Measurements from ENCODE around the gene SPOCK1. TPM values are rescaled to one million over a fixed set of nuclear protein-coding genes. Genes with fewer than 3 reads are reported as not detected.

SPOCK1 gene
- polyA plus RNA-seq, 2 of the 4 experiments (the other 2 are of a cell fraction): 28.9 to 40.8 TPM

- Histone ChIP-seq H3K4me1 (peaks cover 36% of the 10 kb centered on the region), H3K27ac (no peak overlapping the region), H3K4me2 (no peak overlapping the region), H3K9me3 (no peaks in the 10 kb centered on the region), H3K4me3 (no peak overlapping the region)
- DNase-seq (ENCODE audit: low read depth in 1 of 2, low spot score in 1 of 2) (no peak), ATAC-seq (no peak), FAIRE-seq (no peak)
- ChIA-PET CTCF (interaction anchor here (1.3 to 2.3 kb wide), 3 partner anchors 14 to 19 kb away, joined by 3 to 7 read pairs (median 4); no protein-coding TSS in a partner anchor), POLR2A (no interaction called here)
- 87% methylated on average over 8 of the region's 8 CpGs for WGBS (ENCODE audit: missing lambda C conversion rate)
- TF ChIP-seq CBX8 (IDR thresholded peaks at IDR 0.05) (no peak), RCOR1 (IDR thresholded peaks at IDR 0.05; ENCODE audit: low read depth, low read length) (no peak), KDM1A (IDR thresholded peaks at IDR 0.05; ENCODE audit: low read depth) (no peak), HEYL (CRISPR knock-in tag; IDR thresholded peaks at IDR 0.05) (no peak), MAX (IDR thresholded peaks at IDR 0.05) (no peak), FOXS1 (CRISPR knock-in tag; IDR thresholded peaks at IDR 0.05) (no peak), NPAS2 (CRISPR knock-in tag; IDR thresholded peaks at IDR 0.05; ENCODE audit: borderline replicate concordance) (no peak), CBX2 (IDR thresholded peaks at IDR 0.05; ENCODE audit: borderline replicate concordance, low read depth) (no peak), ATOH8 (CRISPR knock-in tag; IDR thresholded peaks at IDR 0.05; ENCODE audit: low read depth) (no peak), ZSCAN20 (CRISPR knock-in tag; IDR thresholded peaks at IDR 0.05) (no peak), ZNF302 (CRISPR knock-in tag; IDR thresholded peaks at IDR 0.05) (no peak), CHD2 (IDR thresholded peaks at IDR 0.05; ENCODE audit: low read length, partially characterized antibody) (no peak)
Observed at GRCh38 chr5:137305971-137306602, 193.0 kb downstream of the SPOCK1 start.

- Histone ChIP-seq H3K4me2 (no peak overlapping the region), H3K9me3 (no peaks in the 10 kb centered on the region), H3K4me3 (no peak overlapping the region), H3K4me1 (peaks cover 19% of the 10 kb centered on the region; the same call in 2 of the 3 replicates), H3K27ac (no peak overlapping the region)
- no peak for DNase-seq (ENCODE audit: low read depth in 1 of 2, low spot score in 1 of 2)
- ChIA-PET POLR2A (no interaction called here), CTCF (interaction anchor here (0.9 to 1.9 kb wide), 3 partner anchors 12 to 40 kb away, joined by 3 to 4 read pairs (median 3); no protein-coding TSS in a partner anchor)
- no peak for ATAC-seq
- TF ChIP-seq BHLHE40 (IDR thresholded peaks at IDR 0.05; ENCODE audit: low read depth, low read length) (no peak), RNF2 (IDR thresholded peaks at IDR 0.05; ENCODE audit: borderline replicate concordance, low read depth) (no peak), HOXB13 (CRISPR knock-in tag; IDR thresholded peaks at IDR 0.05; ENCODE audit: low read depth) (no peak), PBX3 (IDR thresholded peaks at IDR 0.05) (no peak), REST (IDR thresholded peaks at IDR 0.05) (no peak), EHF (CRISPR knock-in tag; IDR thresholded peaks at IDR 0.05) (no peak), CHD2 (IDR thresholded peaks at IDR 0.05; ENCODE audit: low read length, partially characterized antibody) (no peak), ZFP36 (IDR thresholded peaks at IDR 0.05; ENCODE audit: borderline replicate concordance, partially characterized antibody) (no peak), TP53 (CRISPR knock-in tag; IDR thresholded peaks at IDR 0.05) (no peak), RFX5 (IDR thresholded peaks at IDR 0.05) (no peak), HOXA7 (CRISPR knock-in tag; IDR thresholded peaks at IDR 0.05) (no peak), POLR2A (IDR thresholded peaks at IDR 0.05; ENCODE audit: low read length) (no peak), CBX2 (IDR thresholded peaks at IDR 0.05; ENCODE audit: borderline replicate concordance, low read depth) (no peak), MAZ (IDR thresholded peaks at IDR 0.05; ENCODE audit: borderline replicate concordance, low read depth, low read length) (no peak), RCOR1 (IDR thresholded peaks at IDR 0.05; ENCODE audit: low read depth, low read length) (no peak), KDM1A (IDR thresholded peaks at IDR 0.05; ENCODE audit: low read depth) (no peak), RARB (CRISPR knock-in tag; IDR thresholded peaks at IDR 0.05) (no peak), ZSCAN20 (CRISPR knock-in tag; IDR thresholded peaks at IDR 0.05) (no peak)
- 59% methylated on average over 4 of the region's 4 CpGs for WGBS (ENCODE audit: missing lambda C conversion rate)
- no peak for FAIRE-seq
Observed at GRCh38 chr5:137304226-137304874, 194.8 kb downstream of the SPOCK1 start.
